ENCODE data around the gene SIPA1. TPM values are rescaled to one million over a fixed set of nuclear protein-coding genes. Genes with fewer than 3 reads are reported as not detected.

Gene SIPA1
- total and polyA plus RNA-seq, 2 of the 13 experiments (the other 11 are each of a cell fraction or from before 2014, with no cell fraction given), result 5.8 to 7.7 TPM

DNA sequence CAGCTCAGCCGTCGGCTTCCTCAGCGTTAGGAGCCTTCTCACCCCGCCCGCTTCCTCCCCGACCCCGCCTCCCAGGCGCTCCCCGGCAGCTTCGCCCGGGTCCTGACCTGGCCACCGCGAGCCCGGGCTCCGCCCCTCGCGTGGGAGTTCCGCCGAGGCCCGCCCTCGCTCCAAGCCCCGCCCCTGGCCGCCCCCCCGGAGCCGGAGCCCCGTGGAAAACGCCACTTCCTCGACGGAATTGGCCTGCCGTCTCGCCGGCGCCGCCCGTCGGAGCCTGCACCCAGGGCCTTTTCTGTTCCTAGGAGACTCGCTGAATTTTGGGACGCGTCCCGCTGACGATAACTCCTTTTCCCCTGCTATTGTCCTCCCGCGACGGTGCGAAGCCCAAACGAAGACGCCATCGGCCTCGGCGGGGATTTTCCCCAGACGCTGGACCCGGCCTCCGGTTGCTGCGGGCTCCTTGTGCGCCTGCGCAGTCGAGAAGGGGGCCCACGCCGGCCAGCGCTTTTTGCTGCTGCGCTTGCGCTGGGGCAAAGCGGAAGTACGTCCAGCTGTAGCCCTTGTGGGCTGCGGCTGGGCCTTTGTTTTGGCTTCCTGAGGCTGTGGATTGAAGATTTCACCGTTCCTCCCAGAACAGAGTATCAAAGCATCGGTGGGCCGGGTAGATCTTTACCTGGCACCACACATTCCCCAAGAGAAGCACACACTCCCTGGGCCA lies 14.8 kb downstream of the SIPA1 start (continued):
- TF ChIP-seq ZNF589 (CRISPR knock-in tag; conservative IDR thresholded peaks at IDR 0.05) (0 out of 2 replicates have a peak, but pooled peaks have one; percentile 26), MYNN (CRISPR knock-in tag; IDR thresholded peaks at IDR 0.05; ENCODE audit: low read depth) (no peak), POLR2AphosphoS5 (IDR thresholded peaks at IDR 0.05; ENCODE audit: low read depth, low read length) (peak; percentile 67), ZNF326 (CRISPR knock-in tag; IDR thresholded peaks at IDR 0.05; ENCODE audit: borderline replicate concordance) (no peak), FOXM1 (CRISPR knock-in tag; IDR thresholded peaks at IDR 0.05) (0 out of 2 replicates have a peak, but pooled peaks have one; percentile 50), SNRNP70 (IDR thresholded peaks at IDR 0.05; ENCODE audit: low read depth, low read length) (no peak), GLI4 (CRISPR knock-in tag; IDR thresholded peaks at IDR 0.05; ENCODE audit: borderline replicate concordance) (no peak), SAFB2 (CRISPR knock-in tag; IDR thresholded peaks at IDR 0.05; ENCODE audit: borderline replicate concordance, low read depth) (no peak), MAF1 (CRISPR knock-in tag; IDR thresholded peaks at IDR 0.05; ENCODE audit: borderline replicate concordance) (no peak; the same call in 1 of the 2 replicates), ZNF230 (CRISPR knock-in tag; IDR thresholded peaks at IDR 0.05) (no peak), SRSF1 (optimal IDR thresholded peaks at IDR 0.05; ENCODE audit: low read depth, low read length) (peak; percentile 88), HES4 (CRISPR knock-in tag; IDR thresholded peaks at IDR 0.05; ENCODE audit: borderline replicate concordance) (no peak), ZNF382 (CRISPR knock-in tag; IDR thresholded peaks at IDR 0.05; ENCODE audit: borderline replicate concordance) (no peak), ZNF549 (CRISPR knock-in tag; IDR thresholded peaks at IDR 0.05) (no peak)
- TF ChIP-seq, protein P1, sequence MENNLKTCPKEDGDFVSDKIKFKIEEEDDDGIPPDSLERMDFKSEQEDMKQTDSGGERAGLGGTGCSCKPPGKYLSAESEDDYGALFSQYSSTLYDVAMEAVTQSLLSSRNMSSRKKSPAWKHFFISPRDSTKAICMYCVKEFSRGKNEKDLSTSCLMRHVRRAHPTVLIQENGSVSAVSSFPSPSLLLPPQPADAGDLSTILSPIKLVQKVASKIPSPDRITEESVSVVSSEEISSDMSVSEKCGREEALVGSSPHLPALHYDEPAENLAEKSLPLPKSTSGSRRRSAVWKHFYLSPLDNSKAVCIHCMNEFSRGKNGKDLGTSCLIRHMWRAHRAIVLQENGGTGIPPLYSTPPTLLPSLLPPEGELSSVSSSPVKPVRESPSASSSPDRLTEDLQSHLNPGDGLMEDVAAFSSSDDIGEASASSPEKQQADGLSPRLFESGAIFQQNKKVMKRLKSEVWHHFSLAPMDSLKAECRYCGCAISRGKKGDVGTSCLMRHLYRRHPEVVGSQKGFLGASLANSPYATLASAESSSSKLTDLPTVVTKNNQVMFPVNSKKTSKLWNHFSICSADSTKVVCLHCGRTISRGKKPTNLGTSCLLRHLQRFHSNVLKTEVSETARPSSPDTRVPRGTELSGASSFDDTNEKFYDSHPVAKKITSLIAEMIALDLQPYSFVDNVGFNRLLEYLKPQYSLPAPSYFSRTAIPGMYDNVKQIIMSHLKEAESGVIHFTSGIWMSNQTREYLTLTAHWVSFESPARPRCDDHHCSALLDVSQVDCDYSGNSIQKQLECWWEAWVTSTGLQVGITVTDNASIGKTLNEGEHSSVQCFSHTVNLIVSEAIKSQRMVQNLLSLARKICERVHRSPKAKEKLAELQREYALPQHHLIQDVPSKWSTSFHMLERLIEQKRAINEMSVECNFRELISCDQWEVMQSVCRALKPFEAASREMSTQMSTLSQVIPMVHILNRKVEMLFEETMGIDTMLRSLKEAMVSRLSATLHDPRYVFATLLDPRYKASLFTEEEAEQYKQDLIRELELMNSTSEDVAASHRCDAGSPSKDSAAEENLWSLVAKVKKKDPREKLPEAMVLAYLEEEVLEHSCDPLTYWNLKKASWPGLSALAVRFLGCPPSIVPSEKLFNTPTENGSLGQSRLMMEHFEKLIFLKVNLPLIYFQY (CRISPR knock-in tag; IDR thresholded peaks at IDR 0.05; ENCODE audit: borderline replicate concordance), result no peak
- TF ChIP-seq, protein P2, sequence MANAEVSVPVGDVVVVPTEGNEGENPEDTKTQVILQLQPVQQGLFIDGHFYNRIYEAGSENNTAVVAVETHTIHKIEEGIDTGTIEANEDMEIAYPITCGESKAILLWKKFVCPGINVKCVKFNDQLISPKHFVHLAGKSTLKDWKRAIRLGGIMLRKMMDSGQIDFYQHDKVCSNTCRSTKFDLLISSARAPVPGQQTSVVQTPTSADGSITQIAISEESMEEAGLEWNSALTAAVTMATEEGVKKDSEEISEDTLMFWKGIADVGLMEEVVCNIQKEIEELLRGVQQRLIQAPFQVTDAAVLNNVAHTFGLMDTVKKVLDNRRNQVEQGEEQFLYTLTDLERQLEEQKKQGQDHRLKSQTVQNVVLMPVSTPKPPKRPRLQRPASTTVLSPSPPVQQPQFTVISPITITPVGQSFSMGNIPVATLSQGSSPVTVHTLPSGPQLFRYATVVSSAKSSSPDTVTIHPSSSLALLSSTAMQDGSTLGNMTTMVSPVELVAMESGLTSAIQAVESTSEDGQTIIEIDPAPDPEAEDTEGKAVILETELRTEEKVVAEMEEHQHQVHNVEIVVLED (CRISPR knock-in tag; IDR thresholded peaks at IDR 0.05; ENCODE audit: borderline replicate concordance), result peak; percentile 68; the same call in 1 of the 2 replicates
- TF ChIP-seq, protein P3, sequence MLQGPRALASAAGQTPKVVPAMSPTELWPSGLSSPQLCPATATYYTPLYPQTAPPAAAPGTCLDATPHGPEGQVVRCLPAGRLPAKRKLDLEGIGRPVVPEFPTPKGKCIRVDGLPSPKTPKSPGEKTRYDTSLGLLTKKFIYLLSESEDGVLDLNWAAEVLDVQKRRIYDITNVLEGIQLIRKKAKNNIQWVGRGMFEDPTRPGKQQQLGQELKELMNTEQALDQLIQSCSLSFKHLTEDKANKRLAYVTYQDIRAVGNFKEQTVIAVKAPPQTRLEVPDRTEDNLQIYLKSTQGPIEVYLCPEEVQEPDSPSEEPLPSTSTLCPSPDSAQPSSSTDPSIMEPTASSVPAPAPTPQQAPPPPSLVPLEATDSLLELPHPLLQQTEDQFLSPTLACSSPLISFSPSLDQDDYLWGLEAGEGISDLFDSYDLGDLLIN (CRISPR knock-in tag; IDR thresholded peaks at IDR 0.05; ENCODE audit: borderline replicate concordance), result 0 out of 2 replicates have a peak, but pooled peaks have one; percentile 61
- TF ChIP-seq, protein P4, sequence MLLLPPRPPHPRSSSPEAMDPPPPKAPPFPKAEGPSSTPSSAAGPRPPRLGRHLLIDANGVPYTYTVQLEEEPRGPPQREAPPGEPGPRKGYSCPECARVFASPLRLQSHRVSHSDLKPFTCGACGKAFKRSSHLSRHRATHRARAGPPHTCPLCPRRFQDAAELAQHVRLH (CRISPR knock-in tag; IDR thresholded peaks at IDR 0.05; ENCODE audit: borderline replicate concordance, low read depth), result peak; percentile 60; the same call in 1 of the 2 replicates
- TF ChIP-seq, protein P5, sequence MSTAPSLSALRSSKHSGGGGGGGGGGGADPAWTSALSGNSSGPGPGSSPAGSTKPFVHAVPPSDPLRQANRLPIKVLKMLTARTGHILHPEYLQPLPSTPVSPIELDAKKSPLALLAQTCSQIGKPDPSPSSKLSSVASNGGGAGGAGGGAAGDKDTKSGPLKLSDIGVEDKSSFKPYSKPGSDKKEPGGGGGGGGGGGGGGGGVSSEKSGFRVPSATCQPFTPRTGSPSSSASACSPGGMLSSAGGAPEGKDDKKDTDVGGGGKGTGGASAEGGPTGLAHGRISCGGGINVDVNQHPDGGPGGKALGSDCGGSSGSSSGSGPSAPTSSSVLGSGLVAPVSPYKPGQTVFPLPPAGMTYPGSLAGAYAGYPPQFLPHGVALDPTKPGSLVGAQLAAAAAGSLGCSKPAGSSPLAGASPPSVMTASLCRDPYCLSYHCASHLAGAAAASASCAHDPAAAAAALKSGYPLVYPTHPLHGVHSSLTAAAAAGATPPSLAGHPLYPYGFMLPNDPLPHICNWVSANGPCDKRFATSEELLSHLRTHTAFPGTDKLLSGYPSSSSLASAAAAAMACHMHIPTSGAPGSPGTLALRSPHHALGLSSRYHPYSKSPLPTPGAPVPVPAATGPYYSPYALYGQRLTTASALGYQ (CRISPR knock-in tag; IDR thresholded peaks at IDR 0.05), result peak; percentile 60; the same call in 1 of the 2 replicates
